HepG2 (cell line): ENCODE results near the gene MAN1A1. TPM values are rescaled to one million over a fixed set of nuclear protein-coding genes. Genes with fewer than 3 reads are reported as not detected.
A peak's percentile ranks its signal among the peaks of the same experiment; 100 is the strongest.

ENCODE experiments used
- EHMT2 ChIP-seq: fragments of 200-600 bp; sonication (generic); IDR thresholded peaks from 2 replicates; pipeline ENCODE4 v1.7.0; 2017; ENCODE audit warnings: antibody characterized with exemption, low read depth, low read length, borderline replicate concordance
- MAFG ChIP-seq: sonication (generic); formaldehyde crosslinking; IDR thresholded peaks from 2 replicates; pipeline ENCODE4 v1.5.1; 2020; ENCODE audit warnings: mild to moderate bottlenecking, missing genetic modification reagents
- NBN ChIP-seq: fragments of 450-650 bp; conservative IDR thresholded peaks from 2 replicates; pipeline ENCODE4 v1.6.1; 2017
- NFKBIZ ChIP-seq: IDR thresholded peaks from 2 replicates; pipeline ENCODE4 v1.6.1; 2018; ENCODE audit warnings: missing genetic modification reagents, missing compliant biosample characterization
- SETDB1 ChIP-seq: sonication (generic); formaldehyde crosslinking; IDR thresholded peaks from 2 replicates; pipeline ENCODE4 v1.5.1; 2020; ENCODE audit warnings: missing genetic modification reagents, mild to moderate bottlenecking, borderline replicate concordance
- ZNF329 ChIP-seq: sonication (generic); formaldehyde crosslinking; IDR thresholded peaks from 2 replicates; pipeline ENCODE4 v1.9.0; 2021; ENCODE audit warnings: low read depth, mild to moderate bottlenecking, missing genetic modification reagents
- ZNF749 ChIP-seq: sonication (generic); formaldehyde crosslinking; IDR thresholded peaks from 2 replicates; pipeline ENCODE4 v1.8.0; 2022; ENCODE audit warnings: mild to moderate bottlenecking, missing genetic modification reagents, moderate library complexity, borderline replicate concordance
- polyA plus RNA-seq, 8 experiments: library from polyadenylated mRNA; depleted of rRNA in 3 of 8; stranded (reverse) in 7 of 8; unstranded in 1 of 8; fragments of >200 nt; fragmentation: Illumina TruSeq in 4 of 8; extraction: Trizol in 4 of 8; gene quantifications; 2 replicates each; pipeline versions ENCODE4 v1.2.1 to v1.2.3, GENCODE V29; 2011 to 2016; ENCODE audit warnings: low read depth in 4 of 8, missing spikeins in 1 of 8, mixed read lengths in 1 of 8; ENCODE audit not compliant: insufficient read depth in 1 of 8
- total RNA-seq, 5 experiments: library from RNA; depleted of rRNA; stranded (reverse); fragments of >200 nt; fragmentation: Illumina TruSeq; extraction: Trizol; gene quantifications; 2 replicates each; pipeline ENCODE4 v1.2.3, GENCODE V29; 2016; ENCODE audit warnings: low read depth in 1 of 5
- TF ChIP-seq, protein P1 (sequence below): sonication (generic); formaldehyde crosslinking; IDR thresholded peaks from 2 replicates; pipeline ENCODE4 v1.4.0; 2020; ENCODE audit warnings: mild to moderate bottlenecking, missing genetic modification reagents
- TF ChIP-seq, protein P2 (sequence below): sonication (generic); formaldehyde crosslinking; IDR thresholded peaks from 2 replicates; pipeline ENCODE4 v1.4.0; 2020; ENCODE audit warnings: mild to moderate bottlenecking, missing genetic modification reagents
- TF ChIP-seq, protein P3 (sequence below): fragments of 450-650 bp; IDR thresholded peaks from 2 replicates; pipeline ENCODE4 v1.6.1; 2017
- TF ChIP-seq, protein P4 (sequence below): sonication (generic); formaldehyde crosslinking; IDR thresholded peaks from 2 replicates; pipeline ENCODE4 v1.4.0; 2020; ENCODE audit warnings: missing genetic modification reagents
- TF ChIP-seq, protein P5 (sequence below): sonication (generic); formaldehyde crosslinking; IDR thresholded peaks from 2 replicates; pipeline ENCODE4 v1.8.0; 2022; ENCODE audit warnings: mild to moderate bottlenecking, missing genetic modification reagents, borderline replicate concordance

Gene MAN1A1
- total and polyA plus RNA-seq, 2 of the 13 experiments (the other 11 are each of a cell fraction or from before 2014, with no cell fraction given), result 156 to 236 TPM

DNA sequence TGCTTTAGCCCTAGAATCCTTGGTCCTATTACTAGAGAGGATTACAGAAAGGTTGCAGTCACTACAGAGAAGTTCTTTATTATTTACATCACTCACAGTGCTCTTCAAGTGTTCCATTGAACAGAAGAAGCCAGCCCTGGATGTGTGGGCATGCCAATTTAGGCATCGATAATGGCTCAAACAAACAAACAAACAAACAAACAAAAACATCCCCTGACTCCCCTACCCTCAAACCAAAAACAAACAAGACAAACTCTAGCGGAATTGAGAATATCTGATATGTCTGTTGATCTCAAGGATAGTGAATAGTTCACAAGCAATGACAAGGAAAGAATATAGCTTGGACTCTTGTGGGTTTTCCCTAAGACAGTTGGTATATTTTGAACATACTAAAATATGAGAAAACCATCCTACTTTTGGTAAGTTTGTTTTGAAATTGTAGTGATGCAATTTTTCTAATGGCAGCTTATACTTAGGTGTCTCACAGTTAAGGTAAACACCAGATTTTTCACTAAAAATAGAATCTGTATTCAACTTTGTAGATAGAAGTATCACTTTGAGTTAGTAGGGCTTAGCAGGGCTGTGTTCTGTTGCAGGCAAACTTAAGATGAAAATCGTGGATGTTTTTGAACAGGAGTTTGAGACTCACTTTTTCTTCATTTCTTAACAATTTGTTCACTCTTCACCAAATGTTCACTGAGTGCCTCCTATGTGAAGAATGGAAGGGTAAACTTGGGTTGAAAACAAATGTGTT is 178.3 kb downstream of the MAN1A1 start (continued):
- TF ChIP-seq, protein P1, sequence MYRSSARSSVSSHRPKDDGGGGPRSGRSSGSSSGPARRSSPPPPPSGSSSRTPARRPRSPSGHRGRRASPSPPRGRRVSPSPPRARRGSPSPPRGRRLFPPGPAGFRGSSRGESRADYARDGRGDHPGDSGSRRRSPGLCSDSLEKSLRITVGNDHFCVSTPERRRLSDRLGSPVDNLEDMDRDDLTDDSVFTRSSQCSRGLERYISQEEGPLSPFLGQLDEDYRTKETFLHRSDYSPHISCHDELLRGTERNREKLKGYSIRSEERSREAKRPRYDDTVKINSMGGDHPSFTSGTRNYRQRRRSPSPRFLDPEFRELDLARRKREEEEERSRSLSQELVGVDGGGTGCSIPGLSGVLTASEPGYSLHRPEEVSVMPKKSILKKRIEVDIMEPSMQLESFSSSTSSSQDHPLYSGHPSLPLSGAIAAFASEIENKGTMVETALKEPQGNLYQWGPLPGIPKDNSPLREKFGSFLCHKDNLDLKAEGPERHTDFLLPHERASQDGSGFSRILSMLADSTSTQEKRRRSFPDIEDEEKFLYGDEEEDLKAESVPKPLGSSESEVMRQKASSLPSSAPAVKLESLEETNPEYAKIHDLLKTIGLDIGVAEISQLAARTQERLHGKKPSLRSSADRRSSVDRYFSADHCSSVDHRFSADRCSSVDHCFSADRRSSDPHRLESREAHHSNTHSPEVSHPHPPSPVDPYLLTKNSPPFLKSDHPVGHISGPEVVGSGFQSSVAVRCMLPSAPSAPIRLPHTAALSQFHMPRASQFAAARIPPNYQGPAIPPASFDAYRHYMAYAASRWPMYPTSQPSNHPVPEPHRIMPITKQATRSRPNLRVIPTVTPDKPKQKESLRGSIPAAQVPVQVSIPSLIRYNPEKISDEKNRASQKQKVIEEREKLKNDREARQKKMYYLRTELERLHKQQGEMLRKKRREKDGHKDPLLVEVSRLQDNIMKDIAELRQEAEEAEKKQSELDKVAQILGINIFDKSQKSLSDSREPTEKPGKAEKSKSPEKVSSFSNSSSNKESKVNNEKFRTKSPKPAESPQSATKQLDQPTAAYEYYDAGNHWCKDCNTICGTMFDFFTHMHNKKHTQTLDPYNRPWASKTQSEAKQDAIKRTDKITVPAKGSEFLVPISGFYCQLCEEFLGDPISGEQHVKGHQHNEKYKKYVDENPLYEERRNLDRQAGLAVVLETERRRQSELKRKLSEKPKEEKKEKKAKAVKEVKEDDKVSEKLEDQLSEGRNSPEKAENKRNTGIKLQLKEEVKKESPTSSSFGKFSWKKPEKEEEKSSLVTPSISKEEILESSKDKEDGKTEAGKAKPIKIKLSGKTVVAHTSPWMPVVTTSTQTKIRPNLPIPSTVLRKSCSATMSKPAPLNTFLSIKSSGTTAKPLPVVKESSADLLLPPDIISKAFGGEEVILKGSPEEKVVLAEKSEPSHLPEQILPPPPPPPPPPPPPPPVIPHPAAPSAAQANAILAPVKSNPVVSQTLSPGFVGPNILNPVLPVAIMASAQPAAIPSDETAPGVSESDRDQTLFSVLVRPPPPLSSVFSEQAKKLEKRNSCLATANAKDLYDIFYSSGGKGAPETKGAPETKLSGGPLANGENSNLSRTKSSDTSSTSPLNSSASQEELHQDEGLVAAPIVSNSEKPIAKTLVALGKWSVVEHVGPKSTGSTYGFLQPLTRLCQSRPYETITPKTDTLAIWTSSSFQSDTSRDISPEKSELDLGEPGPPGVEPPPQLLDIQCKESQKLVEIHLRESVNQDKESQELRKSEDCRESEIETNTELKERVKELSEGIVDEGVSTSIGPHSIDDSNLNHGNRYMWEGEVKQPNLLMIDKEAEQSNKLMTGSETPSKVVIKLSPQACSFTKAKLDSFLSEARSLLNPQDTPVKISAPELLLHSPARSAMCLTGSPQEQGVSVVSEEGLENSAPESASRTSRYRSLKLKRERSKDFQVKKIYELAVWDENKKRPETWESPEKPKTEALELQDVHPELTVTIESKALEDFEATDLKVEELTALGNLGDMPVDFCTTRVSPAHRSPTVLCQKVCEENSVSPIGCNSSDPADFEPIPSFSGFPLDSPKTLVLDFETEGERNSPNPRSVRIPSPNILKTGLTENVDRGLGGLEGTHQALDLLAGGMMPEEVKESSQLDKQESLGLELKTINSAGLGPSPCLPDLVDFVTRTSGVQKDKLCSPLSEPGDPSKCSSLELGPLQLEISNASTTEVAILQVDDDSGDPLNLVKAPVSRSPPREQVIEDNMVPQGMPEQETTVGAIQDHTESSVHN (CRISPR knock-in tag), result no peak
- TF ChIP-seq ZNF749, result 0 out of 2 replicates have a peak, but pooled peaks have one; percentile 24
- TF ChIP-seq NFKBIZ (CRISPR knock-in tag), result 0 out of 2 replicates have a peak, but pooled peaks have one; percentile 12
- no peak for TF ChIP-seq SETDB1 (CRISPR knock-in tag)
- no peak for TF ChIP-seq MAFG
- TF ChIP-seq, protein P2, sequence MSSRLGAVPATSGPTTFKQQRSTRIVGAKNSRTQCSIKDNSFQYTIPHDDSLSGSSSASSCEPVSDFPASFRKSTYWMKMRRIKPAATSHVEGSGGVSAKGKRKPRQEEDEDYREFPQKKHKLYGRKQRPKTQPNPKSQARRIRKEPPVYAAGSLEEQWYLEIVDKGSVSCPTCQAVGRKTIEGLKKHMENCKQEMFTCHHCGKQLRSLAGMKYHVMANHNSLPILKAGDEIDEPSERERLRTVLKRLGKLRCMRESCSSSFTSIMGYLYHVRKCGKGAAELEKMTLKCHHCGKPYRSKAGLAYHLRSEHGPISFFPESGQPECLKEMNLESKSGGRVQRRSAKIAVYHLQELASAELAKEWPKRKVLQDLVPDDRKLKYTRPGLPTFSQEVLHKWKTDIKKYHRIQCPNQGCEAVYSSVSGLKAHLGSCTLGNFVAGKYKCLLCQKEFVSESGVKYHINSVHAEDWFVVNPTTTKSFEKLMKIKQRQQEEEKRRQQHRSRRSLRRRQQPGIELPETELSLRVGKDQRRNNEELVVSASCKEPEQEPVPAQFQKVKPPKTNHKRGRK (CRISPR knock-in tag), result no peak
- TF ChIP-seq ZNF329 (CRISPR knock-in tag), result no peak
- TF ChIP-seq NBN, result no peak
- TF ChIP-seq, protein P3, sequence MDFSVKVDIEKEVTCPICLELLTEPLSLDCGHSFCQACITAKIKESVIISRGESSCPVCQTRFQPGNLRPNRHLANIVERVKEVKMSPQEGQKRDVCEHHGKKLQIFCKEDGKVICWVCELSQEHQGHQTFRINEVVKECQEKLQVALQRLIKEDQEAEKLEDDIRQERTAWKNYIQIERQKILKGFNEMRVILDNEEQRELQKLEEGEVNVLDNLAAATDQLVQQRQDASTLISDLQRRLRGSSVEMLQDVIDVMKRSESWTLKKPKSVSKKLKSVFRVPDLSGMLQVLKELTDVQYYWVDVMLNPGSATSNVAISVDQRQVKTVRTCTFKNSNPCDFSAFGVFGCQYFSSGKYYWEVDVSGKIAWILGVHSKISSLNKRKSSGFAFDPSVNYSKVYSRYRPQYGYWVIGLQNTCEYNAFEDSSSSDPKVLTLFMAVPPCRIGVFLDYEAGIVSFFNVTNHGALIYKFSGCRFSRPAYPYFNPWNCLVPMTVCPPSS, result no peak
- TF ChIP-seq, protein P4, sequence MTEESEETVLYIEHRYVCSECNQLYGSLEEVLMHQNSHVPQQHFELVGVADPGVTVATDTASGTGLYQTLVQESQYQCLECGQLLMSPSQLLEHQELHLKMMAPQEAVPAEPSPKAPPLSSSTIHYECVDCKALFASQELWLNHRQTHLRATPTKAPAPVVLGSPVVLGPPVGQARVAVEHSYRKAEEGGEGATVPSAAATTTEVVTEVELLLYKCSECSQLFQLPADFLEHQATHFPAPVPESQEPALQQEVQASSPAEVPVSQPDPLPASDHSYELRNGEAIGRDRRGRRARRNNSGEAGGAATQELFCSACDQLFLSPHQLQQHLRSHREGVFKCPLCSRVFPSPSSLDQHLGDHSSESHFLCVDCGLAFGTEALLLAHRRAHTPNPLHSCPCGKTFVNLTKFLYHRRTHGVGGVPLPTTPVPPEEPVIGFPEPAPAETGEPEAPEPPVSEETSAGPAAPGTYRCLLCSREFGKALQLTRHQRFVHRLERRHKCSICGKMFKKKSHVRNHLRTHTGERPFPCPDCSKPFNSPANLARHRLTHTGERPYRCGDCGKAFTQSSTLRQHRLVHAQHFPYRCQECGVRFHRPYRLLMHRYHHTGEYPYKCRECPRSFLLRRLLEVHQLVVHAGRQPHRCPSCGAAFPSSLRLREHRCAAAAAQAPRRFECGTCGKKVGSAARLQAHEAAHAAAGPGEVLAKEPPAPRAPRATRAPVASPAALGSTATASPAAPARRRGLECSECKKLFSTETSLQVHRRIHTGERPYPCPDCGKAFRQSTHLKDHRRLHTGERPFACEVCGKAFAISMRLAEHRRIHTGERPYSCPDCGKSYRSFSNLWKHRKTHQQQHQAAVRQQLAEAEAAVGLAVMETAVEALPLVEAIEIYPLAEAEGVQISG (CRISPR knock-in tag), result no peak
- 0 out of 2 replicates have a peak, but pooled peaks have one; percentile 21 for TF ChIP-seq EHMT2
- TF ChIP-seq, protein P5, sequence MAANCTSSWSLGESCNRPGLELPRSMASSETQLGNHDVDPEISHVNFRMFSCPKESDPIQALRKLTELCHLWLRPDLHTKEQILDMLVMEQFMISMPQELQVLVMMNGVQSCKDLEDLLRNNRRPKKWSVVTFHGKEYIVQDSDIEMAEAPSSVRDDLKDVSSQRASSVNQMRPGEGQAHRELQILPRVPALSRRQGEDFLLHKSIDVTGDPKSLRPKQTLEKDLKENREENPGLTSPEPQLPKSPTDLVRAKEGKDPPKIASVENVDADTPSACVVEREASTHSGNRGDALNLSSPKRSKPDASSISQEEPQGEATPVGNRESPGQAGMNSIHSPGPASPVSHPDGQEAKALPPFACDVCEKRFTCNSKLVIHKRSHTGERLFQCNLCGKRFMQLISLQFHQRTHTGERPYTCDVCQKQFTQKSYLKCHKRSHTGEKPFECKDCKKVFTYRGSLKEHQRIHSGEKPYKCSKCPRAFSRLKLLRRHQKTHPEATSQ (CRISPR knock-in tag), result no peak
